Stomach smooth muscle (tissue), 2 donors: ENCODE data around the gene RNF13.
"Not testable (repeated sequence)": the region's sequence is repeated elsewhere in the genome, so short reads cannot be mapped to it uniquely, and the experiment has no call there.

Source experiments
- H3K27ac ChIP-seq: one replicate; pipeline ENCODE4 v1.7.0; 2013; ENCODE audit warnings: mild to moderate bottlenecking, low read length, inconsistent platforms
- H3K27me3 ChIP-seq, 2 donors: one replicate each; pipeline ENCODE4 v1.7.0; 2013; ENCODE audit warnings: low read length in 2 of 2; ENCODE audit not compliant: insufficient read depth in 2 of 2, control insufficient read depth in 1 of 2
- H3K36me3 ChIP-seq, 2 donors: one replicate each; pipeline ENCODE4 v1.7.0; 2013; ENCODE audit warnings: low read length in 2 of 2; ENCODE audit not compliant: control insufficient read depth in 2 of 2, insufficient read depth in 2 of 2
- H3K4me1 ChIP-seq: one replicate; pipeline ENCODE4 v1.7.0; 2013; ENCODE audit warnings: low read length; ENCODE audit not compliant: control insufficient read depth, insufficient read depth
- H3K4me3 ChIP-seq, 2 donors: one replicate each; pipeline ENCODE4 v1.7.0; 2013; ENCODE audit warnings: low read length in 2 of 2
- H3K9ac ChIP-seq, 2 donors: one replicate each; pipeline ENCODE4 v1.7.0; 2013; ENCODE audit warnings: low read length in 2 of 2, mild to moderate bottlenecking in 1 of 2
- H3K9me3 ChIP-seq, 2 donors: one replicate each; pipeline ENCODE4 v1.7.0; 2013; ENCODE audit warnings: low read length in 2 of 2; ENCODE audit not compliant: control insufficient read depth in 2 of 2
- donor health status: healthy.
- donor health status: Pancreatic carcinoma.

Gene RNF13

DNA sequence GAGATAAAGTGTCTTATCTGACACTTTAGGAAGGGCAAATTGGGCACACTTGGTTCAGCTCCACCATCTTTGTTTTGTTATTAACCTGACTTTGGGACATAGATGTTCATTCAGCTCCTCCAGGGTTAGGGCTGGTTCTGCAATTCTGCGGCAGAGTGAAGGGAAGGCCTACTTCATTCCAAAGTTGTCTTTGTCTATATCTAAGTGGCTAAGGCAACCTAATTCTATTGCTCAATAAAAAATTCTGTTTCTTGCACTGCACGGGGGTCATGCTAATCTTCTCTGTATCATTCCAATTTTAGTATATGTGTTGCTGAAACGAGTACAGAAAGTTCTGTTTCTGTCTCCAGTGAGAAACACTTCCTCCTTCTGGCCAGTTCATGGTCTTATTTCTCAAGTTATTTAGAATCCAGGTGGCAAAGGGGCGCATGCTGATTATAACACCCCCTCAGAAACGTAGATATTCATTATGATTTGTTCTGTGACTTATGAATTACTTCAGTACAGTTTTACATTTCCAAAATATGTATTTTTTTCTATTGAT lies 104.2 kb downstream of the RNF13 start:
- Histone ChIP-seq H3K27ac (no peak overlapping the region), H3K27me3 (no peaks in the 10 kb centered on the region), H3K4me3 (no peak overlapping the region), H3K9ac (no peak overlapping the region), H3K4me1 (no peaks in the 10 kb centered on the region), H3K9me3 (no peaks in the 10 kb centered on the region), H3K36me3 (peaks cover 0 to 8% of the 10 kb centered on the region in 2 donors)

DNA sequence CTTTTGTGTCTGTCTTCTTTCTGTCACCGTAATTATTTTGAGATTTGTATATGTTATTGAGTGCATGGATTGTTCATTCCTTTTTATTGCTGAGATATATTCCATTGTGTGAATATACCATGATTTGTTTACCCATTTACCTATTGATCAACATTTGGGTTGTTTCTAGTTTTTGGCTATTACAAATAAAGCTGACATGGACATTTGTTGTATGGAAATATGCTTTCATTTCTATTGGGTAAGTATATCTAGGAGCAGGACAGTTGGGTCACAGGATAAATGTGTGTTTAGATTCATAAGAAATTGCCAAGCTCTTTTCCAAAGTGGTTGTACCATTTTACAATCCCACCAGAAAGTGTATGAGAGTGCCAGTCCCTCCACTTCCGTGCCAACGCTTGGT lies 106.5 kb downstream of the RNF13 start:
- H3K9me3 ChIP-seq: no peaks in the 10 kb centered on the region
- no peak overlapping the region for H3K4me3 ChIP-seq
- no peak overlapping the region for H3K9ac ChIP-seq
- no peak overlapping the region for H3K27ac ChIP-seq
- H3K4me1 ChIP-seq: no peaks in the 10 kb centered on the region
- H3K27me3 ChIP-seq: no peaks in the 10 kb centered on the region
- peaks cover 0 to 14% of the 10 kb centered on the region in 2 donors for H3K36me3 ChIP-seq

DNA sequence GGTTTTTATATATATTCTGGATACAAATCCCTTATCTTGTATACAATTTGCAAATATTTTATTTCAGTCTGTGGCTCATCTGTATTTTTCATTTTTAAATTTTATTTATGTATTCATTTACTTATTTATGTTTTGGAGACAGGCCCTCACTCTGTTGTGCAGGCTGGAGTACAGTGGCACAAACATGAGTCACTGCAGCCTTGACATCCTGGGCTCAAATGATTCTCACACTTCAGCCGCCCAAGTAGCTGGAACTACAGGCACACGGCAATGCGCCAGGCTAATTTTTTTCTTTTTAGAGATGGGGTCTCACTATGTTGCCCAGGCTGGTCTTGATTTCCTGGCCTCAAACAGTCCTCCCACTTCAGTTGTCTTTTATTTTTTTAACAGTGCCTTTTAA lies 107.1 kb downstream of the RNF13 start:
- H3K27ac ChIP-seq: no peak overlapping the region
- H3K9me3 ChIP-seq: no peaks in the 10 kb centered on the region
- peaks cover 0 to 14% of the 10 kb centered on the region in 2 donors for H3K36me3 ChIP-seq
- H3K4me3 ChIP-seq: no peak overlapping the region
- H3K9ac ChIP-seq: no peak overlapping the region
- no peaks in the 10 kb centered on the region for H3K27me3 ChIP-seq
- H3K4me1 ChIP-seq: no peaks in the 10 kb centered on the region

DNA sequence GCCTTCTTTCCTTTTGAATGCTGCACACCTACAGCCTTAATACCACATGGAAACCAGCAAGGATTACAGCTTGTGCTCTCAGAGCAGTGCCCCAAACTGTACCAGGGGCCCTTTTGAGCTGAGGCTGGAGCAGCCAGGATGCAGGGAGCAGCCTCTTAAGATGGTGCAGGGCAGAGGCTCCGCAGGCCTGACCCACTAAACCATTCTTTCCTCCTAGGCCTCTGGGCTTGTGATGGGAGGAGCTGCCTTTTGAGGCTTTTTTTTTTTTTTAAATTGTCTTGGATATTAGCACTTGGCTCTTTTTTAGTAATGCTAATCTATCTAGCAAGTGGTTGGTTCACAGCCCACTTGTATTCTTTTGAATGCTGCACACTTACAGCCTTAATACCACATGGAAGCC lies 120.0 kb downstream of the RNF13 start:
- peaks cover 0 to 2% of the 10 kb centered on the region in 2 donors for H3K9me3 ChIP-seq
- no peaks in the 10 kb centered on the region for H3K4me1 ChIP-seq
- no peaks in the 10 kb centered on the region for H3K27me3 ChIP-seq
- no peak overlapping the region for H3K4me3 ChIP-seq
- H3K27ac ChIP-seq: no peak overlapping the region
- no peak overlapping the region for H3K9ac ChIP-seq
- no peaks in the 10 kb centered on the region for H3K36me3 ChIP-seq

DNA sequence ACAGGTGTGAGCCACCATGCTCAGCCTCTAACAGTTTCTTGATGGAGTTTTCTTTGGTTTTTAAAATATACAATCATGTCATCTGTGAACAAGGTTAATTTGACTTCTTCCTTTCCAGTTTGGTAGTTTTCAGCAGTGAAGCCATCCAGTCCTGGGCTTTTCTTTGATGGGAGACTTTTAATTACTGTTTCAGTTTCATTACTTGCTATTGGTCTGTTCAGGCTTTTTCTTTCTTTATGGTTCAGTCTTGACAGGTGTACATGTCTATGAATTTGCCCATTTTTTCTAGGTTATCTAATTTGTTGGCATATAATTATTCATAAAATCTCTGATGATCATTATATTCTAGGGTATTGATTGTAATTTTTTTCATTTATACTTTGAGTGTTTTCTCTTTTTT lies 120.8 kb downstream of the RNF13 start:
- Histone ChIP-seq H3K27ac (no peak overlapping the region), H3K4me3 (no peak overlapping the region), H3K4me1 (no peaks in the 10 kb centered on the region), H3K9me3 (peaks cover 0 to 2% of the 10 kb centered on the region in 2 donors), H3K9ac (no peak overlapping the region), H3K36me3 (no peaks in the 10 kb centered on the region), H3K27me3 (no peaks in the 10 kb centered on the region)

DNA sequence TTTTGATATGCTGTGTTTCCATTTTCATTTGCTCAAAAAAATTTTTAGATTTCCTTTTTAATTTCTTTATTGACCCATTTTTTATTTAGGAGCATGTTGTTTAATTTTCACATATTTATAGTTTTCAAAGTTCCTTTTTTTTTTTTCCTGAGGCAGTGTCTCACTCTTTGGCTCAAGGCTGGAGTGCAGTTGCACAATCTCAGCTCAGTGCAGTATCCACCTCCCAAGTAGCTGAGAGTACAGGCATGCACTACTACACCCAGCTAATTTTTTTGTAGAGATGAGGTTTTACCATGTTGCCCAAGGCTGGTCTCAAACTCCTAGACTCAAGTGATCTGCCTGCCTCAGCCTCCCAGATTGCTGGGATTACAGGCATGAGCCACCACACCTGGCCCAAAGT lies 121.5 kb downstream of the RNF13 start:
- H3K4me1 ChIP-seq: no peaks in the 10 kb centered on the region
- no peaks in the 10 kb centered on the region for H3K27me3 ChIP-seq
- no peak overlapping the region for H3K4me3 ChIP-seq
- H3K9me3 ChIP-seq: no peaks in the 10 kb centered on the region
- H3K27ac ChIP-seq: no peak overlapping the region
- no peaks in the 10 kb centered on the region for H3K36me3 ChIP-seq
- no peak overlapping the region for H3K9ac ChIP-seq

DNA sequence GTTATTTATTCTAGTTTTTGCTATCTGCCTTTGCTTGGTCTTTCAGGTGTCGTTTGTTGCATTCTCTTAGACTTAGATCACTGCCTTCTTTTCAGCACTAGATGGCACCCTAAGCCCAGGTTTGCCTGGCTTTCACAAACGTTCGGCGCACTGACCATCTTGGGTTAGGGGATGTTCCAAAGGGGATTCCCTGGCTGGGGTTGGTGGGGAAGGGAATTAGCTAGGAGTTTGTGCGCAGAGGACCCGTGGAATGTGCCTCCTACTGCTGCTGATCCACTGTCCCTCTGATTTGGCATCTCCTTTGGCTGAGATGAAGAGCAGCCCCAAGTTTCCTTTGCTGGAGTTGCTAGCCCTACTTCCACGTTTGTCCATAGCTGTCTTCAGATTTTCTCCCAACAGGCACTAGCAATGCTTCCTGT lies 123.8 kb downstream of the RNF13 start:
- no peak overlapping the region for H3K4me3 ChIP-seq
- H3K4me1 ChIP-seq: no peaks in the 10 kb centered on the region
- no peaks in the 10 kb centered on the region for H3K27me3 ChIP-seq
- no peak overlapping the region for H3K27ac ChIP-seq
- H3K9ac ChIP-seq: no peak overlapping the region
- H3K9me3 ChIP-seq: no peaks in the 10 kb centered on the region
- H3K36me3 ChIP-seq: no peaks in the 10 kb centered on the region

DNA sequence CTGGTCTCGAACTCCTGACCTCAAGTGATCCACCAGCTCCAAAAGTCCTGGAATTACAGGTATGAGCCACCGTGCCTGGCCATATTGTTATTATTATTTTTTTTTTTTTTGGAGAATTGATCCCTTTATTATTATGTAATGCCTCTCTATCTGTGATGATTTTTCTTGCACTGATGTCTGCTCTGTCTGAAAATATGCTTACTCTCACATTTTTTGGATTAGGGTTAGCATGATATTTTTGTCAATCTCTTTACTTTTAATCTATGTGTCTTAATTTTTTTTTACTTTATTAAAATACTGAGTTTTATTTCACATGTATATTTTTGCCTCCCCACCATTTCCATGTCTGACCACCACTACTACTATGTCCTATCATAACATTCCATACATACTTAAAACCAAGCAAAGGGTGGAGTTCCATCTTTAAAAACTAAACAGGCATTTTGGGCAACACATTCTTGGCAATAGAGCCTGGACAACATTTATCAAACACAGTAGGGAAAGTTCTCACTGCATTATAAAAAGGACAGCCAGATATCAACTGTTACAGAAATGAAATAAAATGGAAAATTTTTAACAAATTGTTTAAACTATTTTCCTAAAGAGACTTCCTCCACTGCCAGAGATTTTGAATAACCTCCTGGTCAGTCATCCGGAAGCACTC lies 125.5 kb downstream of the RNF13 start:
- H3K9ac ChIP-seq, H3K27me3 ChIP-seq, H3K4me3 ChIP-seq, H3K36me3 ChIP-seq, H3K9me3 ChIP-seq, H3K27ac ChIP-seq, H3K4me1 ChIP-seq: not testable (repeated sequence)

DNA sequence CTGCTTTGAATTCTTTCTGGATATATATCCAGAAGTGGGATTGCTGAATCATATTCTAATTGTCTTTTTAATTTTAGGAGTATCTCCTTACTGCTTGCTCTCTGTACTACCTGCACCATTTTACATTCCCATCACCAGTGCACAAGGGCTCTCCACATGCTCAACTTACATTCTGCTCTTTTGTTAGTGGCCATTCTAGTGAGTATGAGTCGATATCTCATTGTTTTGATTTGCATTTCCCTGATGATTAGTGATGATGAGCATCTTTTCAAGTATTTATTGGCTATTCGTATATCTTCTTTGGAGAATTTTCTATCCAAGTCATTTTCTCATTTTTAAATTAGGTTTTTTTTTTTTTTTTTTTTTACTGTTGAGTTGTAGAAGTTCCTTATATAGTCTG lies 128.2 kb downstream of the RNF13 start:
- no peak overlapping the region for H3K9ac ChIP-seq
- H3K4me1 ChIP-seq: no peaks in the 10 kb centered on the region
- H3K9me3 ChIP-seq: no peaks in the 10 kb centered on the region

DNA sequence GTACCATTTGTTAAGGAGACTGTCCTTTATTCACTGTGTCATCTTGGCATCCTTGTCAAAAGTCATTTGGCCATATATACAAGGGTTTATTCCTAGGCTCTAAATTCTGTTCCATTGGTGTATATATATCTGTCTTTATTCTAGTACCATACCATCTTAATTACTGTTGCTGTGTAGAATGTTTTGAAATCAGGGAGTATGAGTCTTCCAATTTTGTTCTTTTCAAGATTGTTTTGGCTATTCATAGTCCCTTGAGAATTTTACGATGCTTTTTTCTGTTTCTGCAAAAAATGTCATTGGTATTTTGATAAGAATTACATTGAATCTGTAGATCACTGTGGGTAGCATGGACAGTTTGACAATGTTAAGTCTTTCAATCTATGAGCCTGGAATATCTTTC lies 128.9 kb downstream of the RNF13 start:
- Histone ChIP-seq H3K27ac (no peak overlapping the region), H3K4me3 (no peak overlapping the region), H3K4me1 (no peaks in the 10 kb centered on the region), H3K9ac (no peak overlapping the region), H3K9me3 (no peaks in the 10 kb centered on the region), H3K27me3 (no peaks in the 10 kb centered on the region), H3K36me3 (no peaks in the 10 kb centered on the region)

More for the DNA sequence above, 128.2 kb downstream of the RNF13 start:
- H3K27ac ChIP-seq: no peak overlapping the region
- H3K4me3 ChIP-seq: no peak overlapping the region
- no peaks in the 10 kb centered on the region for H3K36me3 ChIP-seq
- H3K27me3 ChIP-seq: no peaks in the 10 kb centered on the region

DNA sequence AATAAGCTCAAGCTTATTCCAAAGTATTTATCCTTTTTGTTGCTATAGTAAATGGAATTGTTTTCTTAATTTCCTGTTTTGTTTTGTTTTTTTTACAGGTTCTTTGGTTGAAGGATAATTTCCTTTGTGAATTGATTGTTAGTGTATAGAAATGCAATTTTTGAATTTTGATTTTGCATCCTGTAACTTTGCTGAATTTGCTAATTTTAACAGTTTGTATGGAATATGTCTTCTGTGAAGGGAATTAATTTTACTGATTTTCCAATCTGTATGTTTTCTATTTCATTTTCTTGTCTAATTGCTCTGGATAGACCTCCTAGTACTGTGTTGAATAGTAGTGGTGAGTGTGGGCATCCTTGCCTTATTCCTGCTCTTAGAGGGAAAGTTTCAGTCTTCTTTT lies 129.4 kb downstream of the RNF13 start:
- Histone ChIP-seq H3K9ac (no peak overlapping the region), H3K4me1 (no peaks in the 10 kb centered on the region), H3K27ac (no peak overlapping the region), H3K9me3 (no peaks in the 10 kb centered on the region), H3K4me3 (no peak overlapping the region), H3K36me3 (no peaks in the 10 kb centered on the region), H3K27me3 (no peaks in the 10 kb centered on the region)
